ENCODE measurements around the gene ACAD11. TPM values are rescaled to one million over a fixed set of nuclear protein-coding genes. Genes with fewer than 3 reads are reported as not detected.

The ACAD11 gene
- total RNA-seq, 1 experiment from 2014 or later, result 20.3 TPM

DNA sequence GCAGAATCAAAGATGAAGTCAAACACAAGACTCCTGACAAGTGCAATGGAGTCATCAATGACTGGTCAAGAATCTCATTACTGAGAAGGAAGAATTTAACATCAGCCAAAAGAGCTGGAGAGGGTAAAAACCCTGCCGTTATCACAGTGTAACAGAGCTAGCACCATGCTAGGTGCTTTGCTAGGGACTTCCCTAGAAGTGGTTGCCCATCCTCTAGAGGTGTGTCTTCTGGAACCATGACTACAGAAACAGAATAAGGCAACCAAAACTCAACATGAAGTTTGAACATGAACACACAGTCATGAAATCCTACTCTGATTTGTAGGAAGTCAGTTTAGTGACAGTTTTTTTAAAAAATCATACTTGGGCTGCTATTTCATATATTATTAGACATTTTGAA is 9.5 kb downstream of the ACAD11 start (continued):
- no peak for TF ChIP-seq AFF4 (CRISPR knock-in tag; IDR thresholded peaks at IDR 0.05; ENCODE audit: borderline replicate concordance)
- TF ChIP-seq, protein P1, sequence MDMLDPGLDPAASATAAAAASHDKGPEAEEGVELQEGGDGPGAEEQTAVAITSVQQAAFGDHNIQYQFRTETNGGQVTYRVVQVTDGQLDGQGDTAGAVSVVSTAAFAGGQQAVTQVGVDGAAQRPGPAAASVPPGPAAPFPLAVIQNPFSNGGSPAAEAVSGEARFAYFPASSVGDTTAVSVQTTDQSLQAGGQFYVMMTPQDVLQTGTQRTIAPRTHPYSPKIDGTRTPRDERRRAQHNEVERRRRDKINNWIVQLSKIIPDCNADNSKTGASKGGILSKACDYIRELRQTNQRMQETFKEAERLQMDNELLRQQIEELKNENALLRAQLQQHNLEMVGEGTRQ (CRISPR knock-in tag; IDR thresholded peaks at IDR 0.05), result no peak
- TF ChIP-seq NR1H2 (CRISPR knock-in tag; IDR thresholded peaks at IDR 0.05), result no peak
- TF ChIP-seq ARID4B (CRISPR knock-in tag; IDR thresholded peaks at IDR 0.05; ENCODE audit: borderline replicate concordance), result no peak
- TF ChIP-seq KAT7 (CRISPR knock-in tag; IDR thresholded peaks at IDR 0.05; ENCODE audit: borderline replicate concordance), result no peak
- no peak for TF ChIP-seq HMGXB4 (CRISPR knock-in tag; IDR thresholded peaks at IDR 0.05)

DNA sequence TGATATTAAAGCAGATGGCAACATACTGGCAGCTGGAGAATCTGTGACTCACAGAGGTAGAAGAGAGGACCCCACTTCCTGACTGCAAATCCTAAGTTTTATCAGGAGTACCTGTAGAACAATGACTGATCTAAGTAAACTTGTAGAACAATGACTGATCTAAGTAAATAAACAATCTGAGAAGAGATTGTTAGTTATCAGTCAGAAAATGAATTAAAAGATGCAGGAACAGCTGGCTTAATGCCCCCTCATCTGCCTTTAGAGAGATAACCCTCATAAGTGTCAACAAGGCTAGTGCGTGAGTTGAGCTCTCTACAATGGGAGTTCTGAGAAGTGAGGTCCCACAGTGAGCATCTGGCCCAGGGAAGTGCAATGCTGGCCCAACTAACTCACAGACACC is 14.6 kb downstream of the ACAD11 start:
- Mint-ChIP-seq H3K4me3 (no peak overlapping the region), H3K4me1 (no peaks in the 10 kb centered on the region), H3K36me3 (no peaks in the 10 kb centered on the region), H3K9me3 (no peaks in the 10 kb centered on the region), H3K27me3 (ENCODE audit: low read depth) (no peaks in the 10 kb centered on the region), H3K27ac (peak overlapping the region; percentile 28; the same call in 1 of the 2 replicates)
- TF ChIP-seq, protein P2, sequence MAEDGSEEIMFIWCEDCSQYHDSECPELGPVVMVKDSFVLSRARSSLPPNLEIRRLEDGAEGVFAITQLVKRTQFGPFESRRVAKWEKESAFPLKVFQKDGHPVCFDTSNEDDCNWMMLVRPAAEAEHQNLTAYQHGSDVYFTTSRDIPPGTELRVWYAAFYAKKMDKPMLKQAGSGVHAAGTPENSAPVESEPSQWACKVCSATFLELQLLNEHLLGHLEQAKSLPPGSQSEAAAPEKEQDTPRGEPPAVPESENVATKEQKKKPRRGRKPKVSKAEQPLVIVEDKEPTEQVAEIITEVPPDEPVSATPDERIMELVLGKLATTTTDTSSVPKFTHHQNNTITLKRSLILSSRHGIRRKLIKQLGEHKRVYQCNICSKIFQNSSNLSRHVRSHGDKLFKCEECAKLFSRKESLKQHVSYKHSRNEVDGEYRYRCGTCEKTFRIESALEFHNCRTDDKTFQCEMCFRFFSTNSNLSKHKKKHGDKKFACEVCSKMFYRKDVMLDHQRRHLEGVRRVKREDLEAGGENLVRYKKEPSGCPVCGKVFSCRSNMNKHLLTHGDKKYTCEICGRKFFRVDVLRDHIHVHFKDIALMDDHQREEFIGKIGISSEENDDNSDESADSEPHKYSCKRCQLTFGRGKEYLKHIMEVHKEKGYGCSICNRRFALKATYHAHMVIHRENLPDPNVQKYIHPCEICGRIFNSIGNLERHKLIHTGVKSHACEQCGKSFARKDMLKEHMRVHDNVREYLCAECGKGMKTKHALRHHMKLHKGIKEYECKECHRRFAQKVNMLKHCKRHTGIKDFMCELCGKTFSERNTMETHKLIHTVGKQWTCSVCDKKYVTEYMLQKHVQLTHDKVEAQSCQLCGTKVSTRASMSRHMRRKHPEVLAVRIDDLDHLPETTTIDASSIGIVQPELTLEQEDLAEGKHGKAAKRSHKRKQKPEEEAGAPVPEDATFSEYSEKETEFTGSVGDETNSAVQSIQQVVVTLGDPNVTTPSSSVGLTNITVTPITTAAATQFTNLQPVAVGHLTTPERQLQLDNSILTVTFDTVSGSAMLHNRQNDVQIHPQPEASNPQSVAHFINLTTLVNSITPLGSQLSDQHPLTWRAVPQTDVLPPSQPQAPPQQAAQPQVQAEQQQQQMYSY (CRISPR knock-in tag; IDR thresholded peaks at IDR 0.05), result no peak
- TF ChIP-seq RORB (CRISPR knock-in tag; IDR thresholded peaks at IDR 0.05) (0 out of 2 replicates have a peak, but pooled peaks have one; percentile 37), GABPB1 (CRISPR knock-in tag; IDR thresholded peaks at IDR 0.05) (no peak), ZNF423 (CRISPR knock-in tag; IDR thresholded peaks at IDR 0.05) (no peak)
- CTCF ChIA-PET, result interaction anchor here (1.0 kb wide), 1 partner anchor 109 kb away, joined by 9 read pairs; no protein-coding TSS in a partner anchor
- ATAC-seq (no peak), DNase-seq (ENCODE audit: low spot score) (no peak)
- POLR2A ChIA-PET, result interaction anchor here (0.8 kb wide), 1 partner anchor 278 kb away, joined by 5 read pairs; no protein-coding TSS in a partner anchor

Data from WTC11 (cell line).